HG03575 (cell line): ENCODE data around the gene IL4.

Experiments
- ATAC-seq: cut with Tn5 transposase; IDR thresholded peaks from one replicate; pipeline ENCODE4 v1.9.1; 2021; ENCODE audit not compliant: unreplicated experiment, insufficient number of reproducible peaks, low FRiP score; ENCODE audit errors: extremely low read depth

The IL4 gene

GRCh38 chr5:132669455-132669820 is 4.4 kb upstream of the IL4 start:
- no peak for ATAC-seq

DNA sequence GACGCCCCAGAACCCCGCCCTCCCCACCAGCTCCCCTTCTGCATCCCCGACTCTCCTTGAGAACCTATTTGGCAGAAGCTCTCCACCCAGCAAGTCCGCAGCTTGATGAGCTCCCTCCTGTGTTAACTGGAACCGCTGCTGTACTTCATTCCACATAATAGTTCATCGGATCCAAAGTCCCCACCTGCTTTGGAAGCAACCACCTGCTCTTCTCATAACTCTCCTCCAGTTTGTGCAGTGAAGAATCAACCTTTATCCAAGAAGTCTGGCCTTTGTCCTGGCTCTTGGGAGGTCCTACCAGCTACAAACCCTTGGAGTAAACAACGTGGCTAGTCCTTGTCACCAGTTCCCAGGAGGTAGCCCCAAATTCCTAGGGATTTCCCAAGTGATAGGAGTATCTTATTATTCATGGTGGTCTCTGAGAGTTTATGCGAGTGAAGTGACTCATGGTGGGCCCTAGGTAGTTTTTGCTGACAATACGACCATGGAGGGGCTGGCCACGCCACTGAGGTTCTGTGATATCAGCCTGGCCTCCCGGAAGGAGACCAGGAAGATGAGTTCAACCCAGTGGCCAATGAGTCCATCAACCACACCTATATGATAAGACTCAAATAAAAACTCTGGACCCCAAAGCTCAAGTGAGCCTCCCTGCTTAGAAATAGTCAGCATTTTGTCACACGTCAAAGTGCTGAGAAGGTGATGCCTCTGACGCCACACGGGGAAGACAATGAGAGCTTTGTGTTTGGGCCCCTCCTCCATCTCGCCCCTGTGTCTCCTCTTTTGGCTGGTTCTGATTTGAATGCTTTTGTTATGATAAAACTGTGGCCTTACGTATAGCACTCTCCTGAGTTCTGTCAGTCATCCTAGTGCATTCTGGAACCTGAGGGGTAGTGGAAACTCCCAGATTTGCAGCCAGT is 3.6 kb upstream of the IL4 start:
- ATAC-seq = no peak

GRCh38 chr5:132671000-132671399 is 2.8 kb upstream of the IL4 start:
- no peak for ATAC-seq

DNA sequence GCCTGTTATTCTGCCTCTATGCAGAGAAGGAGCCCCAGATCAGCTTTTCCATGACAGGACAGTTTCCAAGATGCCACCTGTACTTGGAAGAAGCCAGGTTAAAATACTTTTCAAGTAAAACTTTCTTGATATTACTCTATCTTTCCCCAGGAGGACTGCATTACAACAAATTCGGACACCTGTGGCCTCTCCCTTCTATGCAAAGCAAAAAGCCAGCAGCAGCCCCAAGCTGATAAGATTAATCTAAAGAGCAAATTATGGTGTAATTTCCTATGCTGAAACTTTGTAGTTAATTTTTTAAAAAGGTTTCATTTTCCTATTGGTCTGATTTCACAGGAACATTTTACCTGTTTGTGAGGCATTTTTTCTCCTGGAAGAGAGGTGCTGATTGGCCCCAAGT is 301 bp upstream of the IL4 start:
- ATAC-seq = no peak

DNA sequence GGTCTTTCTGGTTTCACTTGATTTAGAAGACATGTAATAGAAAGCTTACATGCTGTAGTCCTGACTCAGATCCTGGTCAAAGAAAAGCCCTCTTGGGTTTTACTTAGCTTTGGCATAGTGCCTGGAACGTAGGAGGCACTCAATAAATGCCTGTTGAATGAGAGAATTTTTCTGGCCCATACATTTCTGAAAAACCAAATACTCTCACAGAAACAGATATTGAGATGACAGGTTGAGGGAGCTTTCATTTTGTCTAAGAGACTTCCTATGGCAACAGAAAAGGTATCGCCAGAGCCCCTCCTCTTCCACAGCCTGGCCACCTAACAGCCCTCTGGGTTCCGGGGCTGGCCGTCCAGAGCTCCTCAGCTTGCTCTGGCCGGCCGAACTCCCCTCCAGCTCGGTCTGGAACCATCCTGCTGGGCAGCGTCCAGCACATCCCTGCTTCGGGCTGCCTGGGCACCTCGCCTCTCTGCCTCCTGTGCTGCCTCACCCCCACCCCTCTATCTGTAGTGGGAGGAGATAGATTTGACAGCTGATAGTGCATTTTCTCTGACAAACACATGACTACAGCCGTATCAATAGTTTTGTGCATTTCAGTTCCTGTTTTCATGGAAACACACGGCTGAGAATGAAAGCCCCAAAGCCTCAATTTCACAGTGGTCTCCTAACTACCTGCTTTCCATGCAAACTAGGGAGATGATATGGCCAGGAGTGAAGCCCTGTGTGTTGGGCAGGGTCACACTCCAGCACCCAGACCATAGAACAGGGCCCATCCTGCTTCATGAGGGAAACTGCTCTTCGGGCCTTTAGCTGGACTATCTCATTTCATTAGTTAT is 1.1 kb downstream of the IL4 start:
- ATAC-seq = peak; percentile 67

- no peak for ATAC-seq
Observed at GRCh38 chr5:132675936-132676689, 2.3 kb downstream of the IL4 start.

GRCh38 chr5:132677191-132677590 is 3.4 kb downstream of the IL4 start:
- ATAC-seq = no peak

GRCh38 chr5:132677682-132678400 is 4.1 kb downstream of the IL4 start:
- no peak for ATAC-seq

DNA sequence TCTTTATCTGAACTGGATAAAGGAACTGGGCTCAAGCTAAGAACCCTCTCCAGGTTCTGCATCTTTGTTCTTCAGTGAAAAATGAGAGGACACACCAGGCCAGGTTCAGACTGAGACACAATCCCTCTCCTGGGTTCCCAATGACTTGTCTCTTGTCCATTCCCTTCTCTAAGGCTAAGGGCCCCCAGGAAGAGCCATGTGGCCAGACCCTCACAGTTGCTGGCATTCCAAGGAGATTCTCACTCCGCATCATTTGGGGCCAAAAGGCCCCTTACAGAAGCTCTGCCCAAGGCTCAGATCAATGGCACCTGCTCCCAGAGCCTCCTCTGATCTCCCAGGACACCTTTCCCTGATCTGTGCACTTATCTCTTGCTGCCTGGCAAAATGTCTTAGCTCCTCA is 4.9 kb downstream of the IL4 start:
- ATAC-seq = no peak

DNA sequence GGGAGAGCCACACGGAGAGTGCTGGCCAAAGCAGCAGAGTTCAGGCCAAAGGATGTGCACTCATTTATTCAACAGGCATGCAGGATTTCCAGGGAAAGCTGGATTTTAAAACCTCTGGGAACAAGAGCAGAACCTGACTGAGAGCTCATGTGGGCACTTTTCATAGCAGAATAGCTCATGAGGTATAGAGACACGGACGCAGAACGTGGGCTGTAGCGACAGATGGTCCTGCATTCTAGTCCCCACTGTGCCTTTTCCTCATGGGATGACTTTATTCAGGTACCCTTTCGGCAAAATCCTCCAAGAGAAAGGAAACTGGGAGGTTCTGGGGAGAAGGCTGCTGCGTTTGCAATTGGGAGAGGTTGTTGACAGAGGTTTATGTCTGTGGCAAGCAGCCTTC is 5.4 kb downstream of the IL4 start:
- no peak for ATAC-seq

DNA sequence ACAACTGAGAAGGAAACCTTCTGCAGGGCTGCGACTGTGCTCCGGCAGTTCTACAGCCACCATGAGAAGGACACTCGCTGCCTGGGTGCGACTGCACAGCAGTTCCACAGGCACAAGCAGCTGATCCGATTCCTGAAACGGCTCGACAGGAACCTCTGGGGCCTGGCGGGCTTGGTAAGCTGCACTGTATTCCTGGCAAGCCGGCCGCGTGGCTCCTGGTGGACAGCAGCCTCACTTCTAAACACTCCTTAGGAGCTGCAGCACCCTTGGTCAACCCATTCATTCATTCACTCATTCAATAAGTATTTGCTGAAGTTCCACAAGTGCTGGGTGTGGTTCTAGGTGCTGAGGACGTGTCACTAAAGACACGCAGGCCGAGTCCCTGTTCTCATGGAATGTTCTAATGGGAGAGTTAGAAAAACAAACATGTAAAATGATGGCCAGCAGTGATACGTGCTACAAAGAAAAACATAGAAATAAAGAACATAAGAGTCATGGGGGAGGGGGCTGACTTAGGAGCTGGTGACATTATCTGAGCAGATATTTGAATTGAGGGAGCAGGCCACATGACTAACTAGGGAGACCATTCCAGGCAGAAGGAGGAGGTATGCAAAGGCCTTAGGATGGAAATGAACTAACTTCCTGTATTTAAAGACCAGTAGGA is 6.1 kb downstream of the IL4 start:
- no peak for ATAC-seq

DNA sequence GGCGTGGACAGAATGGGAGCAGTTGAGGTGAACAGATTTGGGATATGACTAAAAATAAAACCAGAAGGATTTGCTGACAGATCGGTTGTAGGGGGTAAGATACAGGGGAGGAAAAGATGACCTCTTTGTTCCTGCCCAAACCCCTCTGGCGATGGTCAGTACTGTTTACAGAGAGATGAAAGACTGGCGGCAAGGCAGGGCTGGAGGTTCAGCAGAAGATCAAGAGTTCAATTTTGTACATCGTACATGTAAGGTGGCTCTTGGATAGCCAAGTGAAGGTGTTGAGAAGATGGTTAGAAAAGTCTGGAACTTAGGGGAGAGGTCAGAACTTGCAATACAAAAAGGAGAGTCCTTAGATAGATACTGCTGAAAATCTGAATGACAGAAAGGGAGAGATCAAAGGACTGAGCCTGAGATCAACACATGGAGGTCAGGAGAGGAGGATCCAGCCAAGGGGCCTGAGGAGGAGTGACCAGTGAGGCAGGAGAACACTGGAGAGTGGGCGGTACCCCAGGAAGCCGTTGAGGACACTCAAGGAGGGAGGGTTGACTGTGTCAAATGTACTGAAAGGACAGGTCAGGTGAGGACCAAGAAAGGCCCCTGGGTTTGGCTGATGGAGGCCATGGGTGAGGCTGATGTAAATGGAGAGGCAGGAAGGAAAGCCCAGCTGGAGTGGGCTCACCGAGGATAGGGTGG is 7.1 kb downstream of the IL4 start:
- no peak for ATAC-seq

- no peak for ATAC-seq
Observed at GRCh38 chr5:132681476-132681831, 7.7 kb downstream of the IL4 start.

- ATAC-seq = no peak
Observed at GRCh38 chr5:132681983-132682382, 8.2 kb downstream of the IL4 start.

DNA sequence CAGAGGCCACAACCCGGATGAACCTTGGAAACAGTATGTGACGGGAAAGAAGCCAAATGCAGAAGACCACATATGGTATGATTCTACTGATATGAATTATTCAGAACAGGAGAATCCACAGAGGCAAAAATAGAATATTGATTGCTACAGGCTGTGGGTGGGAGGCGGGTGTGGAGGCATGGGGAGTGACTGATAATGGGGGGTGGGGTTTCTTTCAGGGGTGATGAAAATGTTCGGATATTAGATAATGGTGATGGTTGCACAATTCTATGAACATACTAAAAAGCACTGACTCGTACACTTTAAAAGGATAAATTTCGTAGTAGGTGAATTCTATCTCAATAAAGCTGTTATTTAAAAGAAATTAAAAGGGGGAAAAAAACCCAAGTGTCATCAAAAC is 10.7 kb downstream of the IL4 start:
- ATAC-seq = no peak

DNA sequence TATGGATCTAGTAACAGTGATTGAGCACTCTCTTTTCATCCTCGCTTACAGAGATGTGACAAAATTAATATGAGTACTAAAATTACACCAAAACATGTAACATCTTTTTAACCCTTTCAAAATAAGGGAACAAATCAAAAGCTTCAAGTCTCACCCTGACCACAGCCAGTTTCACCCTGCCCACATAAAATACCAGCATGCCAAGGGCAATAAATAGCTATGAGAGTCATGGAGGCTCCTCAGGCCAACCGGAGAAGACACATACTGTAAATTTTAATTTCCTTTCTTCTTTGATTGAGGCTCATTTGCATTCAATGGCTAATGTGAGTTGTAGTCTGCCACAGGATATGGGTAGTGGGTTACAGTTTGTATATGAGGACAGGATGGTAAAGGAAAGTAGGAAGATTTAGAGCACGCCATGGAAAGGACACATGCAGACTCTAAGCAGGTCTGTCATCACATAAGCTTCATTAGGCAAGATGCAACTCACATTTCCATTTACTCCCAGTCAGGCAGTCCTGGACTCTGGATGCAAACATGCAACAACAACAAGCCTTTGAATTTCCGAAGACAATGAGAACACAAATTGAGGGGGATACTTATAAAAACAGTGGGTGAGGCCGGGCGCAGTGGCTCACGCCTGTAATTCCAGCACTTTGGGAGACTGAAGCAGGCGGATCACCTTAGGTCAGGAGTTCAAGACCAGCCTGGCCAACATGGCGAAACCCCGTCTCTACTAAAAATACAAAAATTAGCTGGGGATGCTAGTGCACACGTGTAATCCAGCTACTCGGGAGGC is 11.3 kb downstream of the IL4 start:
- no peak for ATAC-seq

GRCh38 chr5:132686193-132686592 is 12.4 kb downstream of the IL4 start:
- ATAC-seq = no peak
